ENCODE results near the gene TUT4. TPM values are rescaled to one million over a fixed set of nuclear protein-coding genes. Genes with fewer than 3 reads are reported as not detected.

Gene TUT4
- polyA plus RNA-seq, 3 donors, result 4.3 to 24.2 (median 7.6) TPM

- H3K9ac ChIP-seq (ENCODE audit: insufficient read depth, low read length, poor library complexity, severe bottlenecking), result no peak overlapping the region
- no peaks in the 10 kb centered on the region for H3K79me2 ChIP-seq (ENCODE audit: insufficient read depth, low read length)
- no peaks in the 10 kb centered on the region for H3K27me3 ChIP-seq (ENCODE audit: control insufficient read depth in 2 of 2, insufficient read depth in 2 of 2, low read length in 2 of 2)
- H3K36me3 ChIP-seq (replicated peaks in 1 of 2; ENCODE audit: control insufficient read depth in 1 of 2, insufficient read depth in 2 of 2, low read length in 2 of 2), result no peaks in the 10 kb centered on the region
- no peak overlapping the region for H3K4me2 ChIP-seq (replicated peaks; ENCODE audit: extremely low read depth, low read length, poor library complexity, severe bottlenecking)
- H3K27ac Mint-ChIP-seq, result no peak overlapping the region
- no peak overlapping the region for H3K4me3 Mint-ChIP-seq
- peaks cover 8% of the 10 kb centered on the region for H3K4me1 Mint-ChIP-seq
- peaks cover 0 to 5% of the 10 kb centered on the region in 2 donors for H3K9me3 ChIP-seq (replicated peaks in 1 of 2; ENCODE audit: control insufficient read depth in 1 of 2, insufficient read depth in 1 of 2, low read length in 2 of 2)
- no peak overlapping the region for H3K4me3 ChIP-seq (replicated peaks in 1 of 3; ENCODE audit: low read depth in 2 of 3, low read length in 3 of 3)
- no peak for DNase-seq
- intact Hi-C loops (cut with micrococcal nuclease), result no loop called here
- no peak overlapping the region for H2AFZ ChIP-seq (ENCODE audit: insufficient read depth, low read depth, low read length, poor library complexity, severe bottlenecking)
- no peaks in the 10 kb centered on the region for H4K20me1 ChIP-seq (ENCODE audit: insufficient read depth, low read length)
- H3K27me3 Mint-ChIP-seq (ENCODE audit: low read depth in 3 of 3), result peaks cover 0 to 7% (median 5%) of the 10 kb centered on the region in 3 donors
- H3K36me3 Mint-ChIP-seq, result peaks cover 0 to 4% of the 10 kb centered on the region in 2 donors
- 100% methylated on average over 1 of the region's 1 CpG for WGBS (ENCODE audit: insufficient coverage)
- peaks cover 6 to 13% (median 10%) of the 10 kb centered on the region in 7 donors for H3K9me3 Mint-ChIP-seq
- no peak overlapping the region for H3K27ac ChIP-seq (ENCODE audit: low read depth in 1 of 2, low read length in 2 of 2)
- TF ChIP-seq CTCF (IDR thresholded peaks at IDR 0.05), result no peak
- peaks cover 0 to 3% of the 10 kb centered on the region in 2 donors for H3K4me1 ChIP-seq (ENCODE audit: control insufficient read depth in 1 of 2, insufficient read depth in 2 of 2, low read length in 2 of 2)
Measured at GRCh38 chr1:52576074-52576473, 23.2 kb upstream of the TUT4 start.

- Mint-ChIP-seq H3K36me3 (peaks cover 0 to 4% of the 10 kb centered on the region in 2 donors), H3K27me3 (ENCODE audit: low read depth in 3 of 3) (peaks cover 0 to 7% (median 5%) of the 10 kb centered on the region in 3 donors), H3K9me3 (peaks cover 6 to 13% (median 10%) of the 10 kb centered on the region in 7 donors), H3K4me3 (no peak overlapping the region), H3K4me1 (peaks cover 16% of the 10 kb centered on the region), H3K27ac (no peak overlapping the region)
- H3K36me3 ChIP-seq (replicated peaks in 1 of 2; ENCODE audit: control insufficient read depth in 1 of 2, insufficient read depth in 2 of 2, low read length in 2 of 2), result no peaks in the 10 kb centered on the region
- peaks cover 7 to 8% of the 10 kb centered on the region in 2 donors for H3K4me1 ChIP-seq (ENCODE audit: control insufficient read depth in 1 of 2, insufficient read depth in 2 of 2, low read length in 2 of 2)
- no CpG with 5 or more reads among the region's 2 CpGs for WGBS (ENCODE audit: insufficient coverage)
- no peaks in the 10 kb centered on the region for H3K79me2 ChIP-seq (ENCODE audit: insufficient read depth, low read length)
- no peak overlapping the region for H3K27ac ChIP-seq (ENCODE audit: low read depth in 1 of 2, low read length in 2 of 2)
- no peak overlapping the region for H3K4me3 ChIP-seq (replicated peaks in 1 of 3; ENCODE audit: low read depth in 2 of 3, low read length in 3 of 3)
- no peak overlapping the region for H3K4me2 ChIP-seq (replicated peaks; ENCODE audit: extremely low read depth, low read length, poor library complexity, severe bottlenecking)
- intact Hi-C loops (cut with micrococcal nuclease), result no loop called here
- no peak overlapping the region for H2AFZ ChIP-seq (ENCODE audit: insufficient read depth, low read depth, low read length, poor library complexity, severe bottlenecking)
- no peaks in the 10 kb centered on the region for H4K20me1 ChIP-seq (ENCODE audit: insufficient read depth, low read length)
- H3K27me3 ChIP-seq (ENCODE audit: control insufficient read depth in 2 of 2, insufficient read depth in 2 of 2, low read length in 2 of 2), result no peaks in the 10 kb centered on the region
- peaks cover 0 to 5% of the 10 kb centered on the region in 2 donors for H3K9me3 ChIP-seq (replicated peaks in 1 of 2; ENCODE audit: control insufficient read depth in 1 of 2, insufficient read depth in 1 of 2, low read length in 2 of 2)
- H3K9ac ChIP-seq (ENCODE audit: insufficient read depth, low read length, poor library complexity, severe bottlenecking), result no peak overlapping the region
- no peak for DNase-seq
- TF ChIP-seq CTCF (IDR thresholded peaks at IDR 0.05), result no peak
Measured at GRCh38 chr1:52574594-52574993, 21.7 kb upstream of the TUT4 start.

Data from CD14-positive monocyte (primary cell).